Brain microvascular endothelial cell (primary cell): ENCODE measurements around the gene CEMP1.

Experiments used
- DNase-seq: peaks from one replicate; pipeline ENCODE4 v3.0.0-alpha.2; 2020
- H3K27ac ChIP-seq: fragments of 250-450 bp; sonication (Bioruptor Pico); 2 replicates; pipeline ENCODE4 v1.5.1; 2020; ENCODE audit warnings: mild to moderate bottlenecking, moderate library complexity
- H3K27me3 ChIP-seq: fragments of 250-450 bp; sonication (Bioruptor Pico); replicated peaks from 2 replicates; pipeline ENCODE4 v1.5.1; 2020; ENCODE audit warnings: mild to moderate bottlenecking
- H3K36me3 ChIP-seq: fragments of 250-450 bp; sonication (Bioruptor Pico); replicated peaks from 2 replicates; pipeline ENCODE4 v1.5.1; 2020; ENCODE audit warnings: mild to moderate bottlenecking
- H3K4me3 ChIP-seq: 2 replicates; pipeline ENCODE4 v1.5.1; 2011; ENCODE audit warnings: low read depth, mild to moderate bottlenecking, control low read depth, low read length, moderate library complexity
- in situ Hi-C: cut with HindIII; loops from 2 replicates; pipeline ENCODE4 v1.10.0; 2017; ENCODE audit warnings: low sequenced_read_pairs, low pct_ligation_motif_present
- TF ChIP-seq, protein P1 (sequence below): IDR thresholded peaks from 2 replicates; pipeline ENCODE4 v1.5.1; 2011; ENCODE audit warnings: low read depth, mild to moderate bottlenecking, moderate library complexity, low read length, control low read depth, inconsistent platforms; ENCODE audit errors: missing control alignments

The CEMP1 gene

DNA sequence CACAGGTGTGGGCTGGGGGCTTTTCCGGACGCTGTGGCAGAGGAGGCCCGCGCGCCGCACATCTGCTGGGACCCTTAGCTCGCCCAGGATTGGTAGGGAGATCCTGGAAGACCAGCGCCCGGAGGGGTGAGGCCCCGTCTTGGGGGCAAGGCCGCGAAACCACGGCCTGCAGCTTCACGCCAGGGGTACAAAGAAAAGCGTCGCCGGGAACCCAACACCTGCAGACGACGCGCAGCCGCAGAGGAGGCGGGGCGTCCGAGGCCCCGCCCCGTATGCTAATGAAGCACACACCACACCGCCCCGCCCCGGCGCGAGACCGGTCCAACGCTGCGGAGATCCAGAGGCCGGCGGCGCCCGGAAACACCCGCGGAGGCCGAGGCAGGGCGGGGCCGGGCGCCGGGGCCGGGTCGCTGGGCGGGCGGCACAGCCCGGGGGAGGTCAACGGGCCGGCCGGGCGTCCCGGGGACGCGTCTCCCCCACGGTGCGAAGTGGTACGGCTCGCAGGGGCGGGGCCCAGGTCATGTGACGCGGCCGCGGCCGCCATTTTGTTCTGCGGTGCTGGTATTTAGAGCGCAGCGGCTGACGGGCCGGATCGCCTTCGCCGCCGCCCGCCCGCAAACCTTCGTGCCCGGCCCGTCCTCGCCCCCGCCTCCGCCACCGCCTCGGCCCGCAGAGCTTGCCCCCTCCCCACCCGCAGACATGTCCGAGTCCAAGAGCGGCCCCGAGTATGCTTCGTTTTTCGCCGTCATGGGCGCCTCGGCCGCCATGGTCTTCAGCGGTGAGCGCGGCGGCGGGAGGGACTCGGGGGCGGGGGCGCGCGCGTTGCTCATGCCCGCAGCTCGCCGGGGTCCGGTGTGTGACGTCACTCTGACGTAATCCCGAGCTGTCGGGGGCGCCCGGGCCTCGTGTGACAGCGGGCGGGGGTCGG is 17.5 kb downstream of the CEMP1 start, which contains the start of gene ATP6V0C:
Gene ATP6V0C, plus strand, starts transcription at position 548 of the 928 bp plus-strand sequence. Its CDS starts 152 bp downstream, at position 700.
- Histone ChIP-seq H3K27ac (peak within 1 kb of the TSS; percentile 83), H3K36me3 (peaks cover 4% of the 10 kb centered on the region), H3K4me3 (peak within 1 kb of the TSS; percentile 88), H3K27me3 (no peaks in the 10 kb centered on the region)
- TF ChIP-seq, protein P1, sequence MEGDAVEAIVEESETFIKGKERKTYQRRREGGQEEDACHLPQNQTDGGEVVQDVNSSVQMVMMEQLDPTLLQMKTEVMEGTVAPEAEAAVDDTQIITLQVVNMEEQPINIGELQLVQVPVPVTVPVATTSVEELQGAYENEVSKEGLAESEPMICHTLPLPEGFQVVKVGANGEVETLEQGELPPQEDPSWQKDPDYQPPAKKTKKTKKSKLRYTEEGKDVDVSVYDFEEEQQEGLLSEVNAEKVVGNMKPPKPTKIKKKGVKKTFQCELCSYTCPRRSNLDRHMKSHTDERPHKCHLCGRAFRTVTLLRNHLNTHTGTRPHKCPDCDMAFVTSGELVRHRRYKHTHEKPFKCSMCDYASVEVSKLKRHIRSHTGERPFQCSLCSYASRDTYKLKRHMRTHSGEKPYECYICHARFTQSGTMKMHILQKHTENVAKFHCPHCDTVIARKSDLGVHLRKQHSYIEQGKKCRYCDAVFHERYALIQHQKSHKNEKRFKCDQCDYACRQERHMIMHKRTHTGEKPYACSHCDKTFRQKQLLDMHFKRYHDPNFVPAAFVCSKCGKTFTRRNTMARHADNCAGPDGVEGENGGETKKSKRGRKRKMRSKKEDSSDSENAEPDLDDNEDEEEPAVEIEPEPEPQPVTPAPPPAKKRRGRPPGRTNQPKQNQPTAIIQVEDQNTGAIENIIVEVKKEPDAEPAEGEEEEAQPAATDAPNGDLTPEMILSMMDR = no peak
- DNase-seq = peak; percentile 75
- in situ Hi-C loops = no loop called here

DNA sequence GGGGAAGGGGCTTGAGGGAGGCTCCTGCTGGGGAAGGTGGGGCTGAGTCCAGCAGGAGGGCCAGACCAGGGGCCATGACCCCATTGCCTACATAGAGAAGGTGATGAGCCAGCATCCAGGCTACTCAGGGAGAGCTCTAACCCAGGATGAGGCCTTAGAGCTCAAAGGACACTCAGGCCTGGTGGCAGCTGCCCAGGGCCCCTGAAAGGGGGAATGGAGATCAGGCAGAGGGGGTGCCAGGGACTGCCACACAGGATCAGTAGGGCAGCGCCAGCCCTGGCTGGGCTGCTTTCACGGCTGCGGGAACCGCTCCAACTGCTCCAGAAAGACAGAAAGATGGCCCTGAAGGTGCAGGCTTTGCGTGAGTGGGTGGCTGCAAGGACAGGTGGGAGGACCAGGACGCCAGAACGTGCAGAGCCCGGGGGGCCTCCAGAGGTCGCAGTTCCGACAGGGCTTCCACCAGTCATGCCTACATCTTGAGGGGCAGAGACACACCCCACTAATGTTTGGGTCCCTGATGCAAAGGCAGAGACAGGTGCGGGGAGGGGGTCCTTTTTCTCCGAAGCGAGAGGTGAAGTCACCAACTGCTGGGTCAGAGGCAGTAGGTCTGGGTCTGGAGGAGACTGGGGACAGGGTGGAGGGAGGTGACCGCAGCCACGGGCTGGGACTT is 18.3 kb downstream of the CEMP1 start:
- no peak overlapping the region for H3K27ac ChIP-seq
- TF ChIP-seq, protein P1 = peak; percentile 24
- peak overlapping the region; percentile 88 for H3K4me3 ChIP-seq
- H3K27me3 ChIP-seq = no peaks in the 10 kb centered on the region
- in situ Hi-C loops = no loop called here
- DNase-seq = no peak
- H3K36me3 ChIP-seq = peaks cover 4% of the 10 kb centered on the region

DNA sequence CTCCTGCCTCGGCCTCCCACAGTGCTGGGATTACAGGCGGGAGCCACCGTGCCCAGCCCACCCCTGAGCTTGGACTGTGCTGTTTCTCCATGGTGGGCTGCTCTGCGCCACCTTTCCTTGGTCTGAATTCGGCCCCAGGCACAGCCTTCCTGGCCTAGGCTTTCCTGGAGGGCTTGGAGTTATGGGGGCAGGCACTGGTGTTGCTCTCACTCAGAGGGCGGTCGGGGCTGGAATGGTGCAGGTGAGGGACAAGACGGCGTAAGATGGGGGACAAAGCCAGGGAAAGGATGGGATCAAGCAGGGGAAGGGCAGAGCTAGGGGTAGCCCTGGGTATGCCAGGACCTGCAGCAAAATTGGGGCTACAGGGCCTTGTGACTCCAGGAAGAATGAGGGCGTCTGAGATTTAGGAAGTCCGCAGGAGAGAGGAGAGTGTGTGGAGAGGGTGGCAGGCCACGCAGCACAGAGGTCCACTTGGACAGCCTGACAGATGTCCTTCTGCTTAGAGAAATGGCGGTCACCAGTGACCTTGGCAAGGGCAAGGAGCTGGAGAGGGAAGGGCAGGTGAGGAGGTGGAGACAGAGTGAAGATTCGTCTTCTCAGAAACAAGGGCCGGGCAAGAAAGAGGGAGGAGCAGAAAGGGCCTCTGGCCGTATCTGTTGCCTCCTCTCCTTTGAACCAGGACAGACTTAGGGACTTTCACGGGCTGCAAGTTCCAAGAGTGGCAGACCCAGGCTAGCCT is 19.0 kb downstream of the CEMP1 start:
- peaks cover 4% of the 10 kb centered on the region for H3K36me3 ChIP-seq
- TF ChIP-seq, protein P1 = no peak
- DNase-seq = no peak
- no peak overlapping the region for H3K4me3 ChIP-seq
- no peak overlapping the region for H3K27ac ChIP-seq
- H3K27me3 ChIP-seq = no peaks in the 10 kb centered on the region
- in situ Hi-C loops = no loop called here

DNA sequence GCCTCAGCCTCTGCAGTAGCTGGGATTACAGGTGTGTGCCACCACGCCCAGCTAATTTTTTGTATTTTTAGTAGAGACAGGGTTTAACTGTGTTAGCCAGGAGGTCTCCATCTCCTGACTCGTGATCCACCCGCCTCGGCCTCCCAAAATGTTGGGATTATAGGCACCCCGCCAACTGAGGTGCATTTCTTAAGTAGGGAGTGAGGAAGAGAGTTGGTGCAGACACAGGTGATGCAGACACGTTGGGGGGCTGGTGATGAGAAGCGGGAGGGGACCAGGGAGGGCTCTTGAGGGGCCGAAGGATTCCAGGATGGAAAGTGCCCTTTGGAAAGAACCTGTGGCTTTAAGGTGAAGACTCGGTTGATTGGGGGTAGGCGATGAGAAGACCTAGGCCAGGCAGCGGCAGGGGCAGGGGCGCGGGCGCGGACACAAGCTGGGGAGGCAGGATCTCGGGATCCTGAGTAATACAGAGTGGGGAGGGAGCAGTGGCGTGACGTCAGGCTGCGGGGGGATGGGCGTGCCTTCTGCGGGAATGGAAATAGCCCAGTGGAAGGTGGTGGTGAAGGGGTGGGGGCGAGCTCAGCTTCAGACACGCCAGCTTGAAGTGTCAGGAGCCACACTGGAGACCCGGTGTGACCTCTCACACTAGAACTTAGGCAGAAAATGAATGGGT is 19.9 kb downstream of the CEMP1 start:
- no peak overlapping the region for H3K4me3 ChIP-seq
- H3K27ac ChIP-seq = no peak overlapping the region
- TF ChIP-seq, protein P1 = no peak
- in situ Hi-C loops = no loop called here
- peak; percentile 52 for DNase-seq
- peaks cover 4% of the 10 kb centered on the region for H3K36me3 ChIP-seq
- H3K27me3 ChIP-seq = no peaks in the 10 kb centered on the region

DNA sequence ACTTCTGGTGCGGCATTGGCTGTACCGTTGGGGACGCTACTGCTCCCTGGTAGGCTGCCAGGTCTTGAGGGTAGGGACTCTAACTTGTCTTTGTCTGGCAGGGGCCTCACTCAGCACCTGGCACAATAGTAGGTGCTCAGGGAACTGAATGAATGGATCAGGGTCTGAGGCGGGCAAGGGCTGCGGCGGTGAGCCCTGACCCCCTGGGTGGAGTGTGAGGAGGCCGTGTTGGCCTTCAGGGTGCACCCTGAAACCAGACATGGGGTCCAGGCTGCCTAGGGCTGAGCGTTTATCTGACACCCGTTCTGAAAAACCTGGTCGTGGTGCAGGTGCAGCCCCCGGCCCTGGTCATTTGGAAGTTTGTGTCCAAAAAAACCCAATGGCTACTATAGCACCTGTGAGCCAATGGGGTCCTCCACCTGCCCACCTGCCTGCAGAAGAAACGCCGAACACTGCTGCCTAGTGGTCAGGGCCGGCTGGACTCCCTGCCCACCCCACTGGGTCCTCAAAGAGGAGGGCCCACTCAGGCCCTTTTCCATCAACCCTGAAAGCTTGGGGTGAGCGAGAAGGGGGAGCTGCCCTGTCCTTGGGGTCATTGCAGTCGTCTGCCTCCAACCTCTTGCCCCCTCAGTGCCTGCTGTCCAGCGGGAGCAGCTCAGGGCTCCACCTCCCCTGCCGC is 22.3 kb downstream of the CEMP1 start:
- no peak overlapping the region for H3K27ac ChIP-seq
- DNase-seq = no peak
- peaks cover under 1% of the 10 kb centered on the region for H3K36me3 ChIP-seq
- in situ Hi-C loops = no loop called here
- no peak overlapping the region for H3K4me3 ChIP-seq
- TF ChIP-seq, protein P1 = no peak
- no peaks in the 10 kb centered on the region for H3K27me3 ChIP-seq
